ENCODE measurements around the gene HYAL3. TPM values are rescaled to one million over a fixed set of nuclear protein-coding genes. Genes with fewer than 3 reads are reported as not detected.

The HYAL3 gene
- total and polyA plus RNA-seq, 2 of the 13 experiments (the other 11 are each of a cell fraction or from before 2014, with no cell fraction given): 5.5 to 10.4 TPM

- TF ChIP-seq, protein P1, sequence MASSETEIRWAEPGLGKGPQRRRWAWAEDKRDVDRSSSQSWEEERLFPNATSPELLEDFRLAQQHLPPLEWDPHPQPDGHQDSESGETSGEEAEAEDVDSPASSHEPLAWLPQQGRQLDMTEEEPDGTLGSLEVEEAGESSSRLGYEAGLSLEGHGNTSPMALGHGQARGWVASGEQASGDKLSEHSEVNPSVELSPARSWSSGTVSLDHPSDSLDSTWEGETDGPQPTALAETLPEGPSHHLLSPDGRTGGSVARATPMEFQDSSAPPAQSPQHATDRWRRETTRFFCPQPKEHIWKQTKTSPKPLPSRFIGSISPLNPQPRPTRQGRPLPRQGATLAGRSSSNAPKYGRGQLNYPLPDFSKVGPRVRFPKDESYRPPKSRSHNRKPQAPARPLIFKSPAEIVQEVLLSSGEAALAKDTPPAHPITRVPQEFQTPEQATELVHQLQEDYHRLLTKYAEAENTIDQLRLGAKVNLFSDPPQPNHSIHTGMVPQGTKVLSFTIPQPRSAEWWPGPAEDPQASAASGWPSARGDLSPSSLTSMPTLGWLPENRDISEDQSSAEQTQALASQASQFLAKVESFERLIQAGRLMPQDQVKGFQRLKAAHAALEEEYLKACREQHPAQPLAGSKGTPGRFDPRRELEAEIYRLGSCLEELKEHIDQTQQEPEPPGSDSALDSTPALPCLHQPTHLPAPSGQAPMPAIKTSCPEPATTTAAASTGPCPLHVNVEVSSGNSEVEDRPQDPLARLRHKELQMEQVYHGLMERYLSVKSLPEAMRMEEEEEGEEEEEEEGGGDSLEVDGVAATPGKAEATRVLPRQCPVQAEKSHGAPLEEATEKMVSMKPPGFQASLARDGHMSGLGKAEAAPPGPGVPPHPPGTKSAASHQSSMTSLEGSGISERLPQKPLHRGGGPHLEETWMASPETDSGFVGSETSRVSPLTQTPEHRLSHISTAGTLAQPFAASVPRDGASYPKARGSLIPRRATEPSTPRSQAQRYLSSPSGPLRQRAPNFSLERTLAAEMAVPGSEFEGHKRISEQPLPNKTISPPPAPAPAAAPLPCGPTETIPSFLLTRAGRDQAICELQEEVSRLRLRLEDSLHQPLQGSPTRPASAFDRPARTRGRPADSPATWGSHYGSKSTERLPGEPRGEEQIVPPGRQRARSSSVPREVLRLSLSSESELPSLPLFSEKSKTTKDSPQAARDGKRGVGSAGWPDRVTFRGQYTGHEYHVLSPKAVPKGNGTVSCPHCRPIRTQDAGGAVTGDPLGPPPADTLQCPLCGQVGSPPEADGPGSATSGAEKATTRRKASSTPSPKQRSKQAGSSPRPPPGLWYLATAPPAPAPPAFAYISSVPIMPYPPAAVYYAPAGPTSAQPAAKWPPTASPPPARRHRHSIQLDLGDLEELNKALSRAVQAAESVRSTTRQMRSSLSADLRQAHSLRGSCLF (CRISPR knock-in tag; IDR thresholded peaks at IDR 0.05; ENCODE audit: borderline replicate concordance): no peak
- TF ChIP-seq ZNF788 (CRISPR knock-in tag; IDR thresholded peaks at IDR 0.05; ENCODE audit: borderline replicate concordance) (peak; percentile 95; the same call in 1 of the 2 replicates), ZSCAN25 (CRISPR knock-in tag; IDR thresholded peaks at IDR 0.05) (no peak), ZNF280D (CRISPR knock-in tag; IDR thresholded peaks at IDR 0.05) (no peak; the same call in 1 of the 2 replicates), ZNF737 (CRISPR knock-in tag; IDR thresholded peaks at IDR 0.05; ENCODE audit: borderline replicate concordance) (no peak), MEIS1 (CRISPR knock-in tag; IDR thresholded peaks at IDR 0.05; ENCODE audit: borderline replicate concordance) (0 out of 2 replicates have a peak, but pooled peaks have one; percentile 31), CCDC6 (CRISPR knock-in tag; IDR thresholded peaks at IDR 0.05) (no peak), GFI1 (CRISPR knock-in tag; IDR thresholded peaks at IDR 0.05; ENCODE audit: borderline replicate concordance) (no peak), ZNF530 (CRISPR knock-in tag; IDR thresholded peaks at IDR 0.05; ENCODE audit: low read depth) (no peak), TBX2 (CRISPR knock-in tag; IDR thresholded peaks at IDR 0.05; ENCODE audit: borderline replicate concordance) (peak; percentile 80; the same call in 1 of the 2 replicates), EED (CRISPR knock-in tag; IDR thresholded peaks at IDR 0.05) (peak; percentile 29; the same call in 1 of the 2 replicates), SRF (IDR thresholded peaks at IDR 0.05; ENCODE audit: low read depth, low read length) (no peak), IKZF5 (CRISPR knock-in tag; IDR thresholded peaks at IDR 0.05) (peak; percentile 61), DNMT1 (CRISPR knock-in tag; IDR thresholded peaks at IDR 0.05) (0 out of 2 replicates have a peak, but pooled peaks have one; percentile 62), DMAP1 (CRISPR knock-in tag; IDR thresholded peaks at IDR 0.05) (peak; percentile 80; the same call in 1 of the 2 replicates), SMAD1 (CRISPR knock-in tag; IDR thresholded peaks at IDR 0.05; ENCODE audit: borderline replicate concordance, low read depth) (no peak; the same call in 1 of the 2 replicates)
- TF ChIP-seq, protein P2, sequence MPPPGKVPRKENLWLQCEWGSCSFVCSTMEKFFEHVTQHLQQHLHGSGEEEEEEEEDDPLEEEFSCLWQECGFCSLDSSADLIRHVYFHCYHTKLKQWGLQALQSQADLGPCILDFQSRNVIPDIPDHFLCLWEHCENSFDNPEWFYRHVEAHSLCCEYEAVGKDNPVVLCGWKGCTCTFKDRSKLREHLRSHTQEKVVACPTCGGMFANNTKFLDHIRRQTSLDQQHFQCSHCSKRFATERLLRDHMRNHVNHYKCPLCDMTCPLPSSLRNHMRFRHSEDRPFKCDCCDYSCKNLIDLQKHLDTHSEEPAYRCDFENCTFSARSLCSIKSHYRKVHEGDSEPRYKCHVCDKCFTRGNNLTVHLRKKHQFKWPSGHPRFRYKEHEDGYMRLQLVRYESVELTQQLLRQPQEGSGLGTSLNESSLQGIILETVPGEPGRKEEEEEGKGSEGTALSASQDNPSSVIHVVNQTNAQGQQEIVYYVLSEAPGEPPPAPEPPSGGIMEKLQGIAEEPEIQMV (CRISPR knock-in tag; IDR thresholded peaks at IDR 0.05; ENCODE audit: low read depth): 0 out of 2 replicates have a peak, but pooled peaks have one; percentile 33
Observed at GRCh38 chr3:50292159-50293078, 6.8 kb downstream of the HYAL3 start, which contains the start of gene IFRD2 (continued).
